ENCODE data around the gene EIF2S2.

EIF2S2 gene

GRCh38 chr20:34060970-34061369, 51.1 kb downstream of the EIF2S2 start:
- Histone ChIP-seq H3K36me3 (replicated peaks) (no peaks in the 10 kb centered on the region), H3K27me3 (ENCODE audit: low read depth) (no peaks in the 10 kb centered on the region), H3K4me3 (no peak overlapping the region), H3K9me3 (no peaks in the 10 kb centered on the region), H3K4me1 (no peaks in the 10 kb centered on the region)
- in situ Hi-C loops (cut with MboI; ENCODE audit: low sequenced_read_pairs), result loop anchor here (25.0 kb wide), 1 partner anchor 199 kb away; no protein-coding TSS in a partner anchor
- DNase-seq (ENCODE audit: low spot score in 2 of 2), result no peak

- no peaks in the 10 kb centered on the region for H3K4me1 ChIP-seq
- H3K4me3 ChIP-seq, result no peak overlapping the region
- DNase-seq (ENCODE audit: low spot score in 2 of 2), result no peak
- no peaks in the 10 kb centered on the region for H3K36me3 ChIP-seq (replicated peaks)
- no peaks in the 10 kb centered on the region for H3K27me3 ChIP-seq (ENCODE audit: low read depth)
- H3K9me3 ChIP-seq, result no peaks in the 10 kb centered on the region
- in situ Hi-C loops (cut with MboI; ENCODE audit: low sequenced_read_pairs), result loop anchor here (25.0 kb wide), 1 partner anchor 197 kb away; no protein-coding TSS in a partner anchor
These were observed 53.2 kb downstream of the EIF2S2 start for GRCh38 chr20:34058831-34059230.

GRCh38 chr20:34055290-34055689, 56.8 kb downstream of the EIF2S2 start:
- Histone ChIP-seq H3K27me3 (ENCODE audit: low read depth) (no peaks in the 10 kb centered on the region), H3K9me3 (no peaks in the 10 kb centered on the region), H3K4me1 (no peaks in the 10 kb centered on the region), H3K36me3 (replicated peaks) (no peaks in the 10 kb centered on the region), H3K4me3 (no peak overlapping the region)
- no peak for DNase-seq (ENCODE audit: low spot score in 2 of 2)
- in situ Hi-C loops (cut with MboI; ENCODE audit: low sequenced_read_pairs), result loop anchor here (25.0 kb wide), 1 partner anchor 193 kb away; no protein-coding TSS in a partner anchor

GRCh38 chr20:34052414-34052813, 59.6 kb downstream of the EIF2S2 start:
- in situ Hi-C loops (cut with MboI; ENCODE audit: low sequenced_read_pairs), result loop anchor here (25.0 kb wide), 1 partner anchor 190 kb away; no protein-coding TSS in a partner anchor
- no peak for DNase-seq (ENCODE audit: low spot score in 2 of 2)
- Histone ChIP-seq H3K9me3 (no peaks in the 10 kb centered on the region), H3K4me1 (no peaks in the 10 kb centered on the region; the same call in 1 of the 2 replicates), H3K36me3 (replicated peaks) (no peaks in the 10 kb centered on the region), H3K4me3 (no peak overlapping the region), H3K27me3 (ENCODE audit: low read depth) (no peaks in the 10 kb centered on the region)

GRCh38 chr20:34049897-34050695, 61.9 kb downstream of the EIF2S2 start:
- DNase-seq (ENCODE audit: low spot score in 2 of 2), result no peak
- H3K9me3 ChIP-seq, result no peaks in the 10 kb centered on the region
- H3K27me3 ChIP-seq (ENCODE audit: low read depth), result no peaks in the 10 kb centered on the region
- H3K4me1 ChIP-seq, result no peaks in the 10 kb centered on the region; the same call in 1 of the 2 replicates
- in situ Hi-C loops (cut with MboI; ENCODE audit: low sequenced_read_pairs), result loop anchor here (25.0 kb wide), 1 partner anchor 188 kb away; no protein-coding TSS in a partner anchor
- H3K36me3 ChIP-seq (replicated peaks), result 0 out of 2 replicates have a peak, but pooled peaks cover 3% of the 10 kb centered on the region
- H3K4me3 ChIP-seq, result no peak overlapping the region

- H3K4me1 ChIP-seq, result no peaks in the 10 kb centered on the region; the same call in 1 of the 2 replicates
- H3K27me3 ChIP-seq (ENCODE audit: low read depth), result no peaks in the 10 kb centered on the region
- H3K9me3 ChIP-seq, result no peaks in the 10 kb centered on the region
- in situ Hi-C loops (cut with MboI; ENCODE audit: low sequenced_read_pairs), result no loop called here
- H3K36me3 ChIP-seq (replicated peaks), result 0 out of 2 replicates have a peak, but pooled peaks cover 3% of the 10 kb centered on the region
- no peak overlapping the region for H3K4me3 ChIP-seq
- no peak for DNase-seq (ENCODE audit: low spot score in 2 of 2)
These were observed 62.7 kb downstream of the EIF2S2 start for GRCh38 chr20:34049389-34049788.

GRCh38 chr20:34047917-34048316, 64.1 kb downstream of the EIF2S2 start:
- in situ Hi-C loops (cut with MboI; ENCODE audit: low sequenced_read_pairs), result no loop called here
- no peak for DNase-seq (ENCODE audit: low spot score in 2 of 2)
- H3K36me3 ChIP-seq (replicated peaks), result 0 out of 2 replicates have a peak, but pooled peaks cover 3% of the 10 kb centered on the region
- H3K4me3 ChIP-seq, result no peak overlapping the region
- no peaks in the 10 kb centered on the region for H3K9me3 ChIP-seq
- H3K27me3 ChIP-seq (ENCODE audit: low read depth), result no peaks in the 10 kb centered on the region
- no peaks in the 10 kb centered on the region; the same call in 1 of the 2 replicates for H3K4me1 ChIP-seq

GRCh38 chr20:34047010-34047687, 64.9 kb downstream of the EIF2S2 start:
- Histone ChIP-seq H3K4me1 (no peaks in the 10 kb centered on the region; the same call in 1 of the 2 replicates), H3K27me3 (ENCODE audit: low read depth) (no peaks in the 10 kb centered on the region), H3K4me3 (no peak overlapping the region), H3K36me3 (replicated peaks) (0 out of 2 replicates have a peak, but pooled peaks cover 3% of the 10 kb centered on the region), H3K9me3 (no peaks in the 10 kb centered on the region)
- in situ Hi-C loops (cut with MboI; ENCODE audit: low sequenced_read_pairs), result no loop called here
- no peak for DNase-seq (ENCODE audit: low spot score in 2 of 2)

GRCh38 chr20:34045930-34046725, 65.9 kb downstream of the EIF2S2 start:
- in situ Hi-C loops (cut with MboI; ENCODE audit: low sequenced_read_pairs), result no loop called here
- H3K4me3 ChIP-seq, result no peak overlapping the region
- 0 out of 2 replicates have a peak, but pooled peaks cover 3% of the 10 kb centered on the region for H3K36me3 ChIP-seq (replicated peaks)
- H3K27me3 ChIP-seq (ENCODE audit: low read depth), result no peaks in the 10 kb centered on the region
- no peaks in the 10 kb centered on the region; the same call in 1 of the 2 replicates for H3K4me1 ChIP-seq
- no peaks in the 10 kb centered on the region for H3K9me3 ChIP-seq
- DNase-seq (ENCODE audit: low spot score in 2 of 2), result no peak

GRCh38 chr20:34045294-34045693, 66.7 kb downstream of the EIF2S2 start:
- H3K4me3 ChIP-seq, result no peak overlapping the region
- H3K4me1 ChIP-seq, result no peaks in the 10 kb centered on the region; the same call in 1 of the 2 replicates
- no peaks in the 10 kb centered on the region for H3K27me3 ChIP-seq (ENCODE audit: low read depth)
- DNase-seq (ENCODE audit: low spot score in 2 of 2), result no peak
- in situ Hi-C loops (cut with MboI; ENCODE audit: low sequenced_read_pairs), result no loop called here
- H3K36me3 ChIP-seq (replicated peaks), result 0 out of 2 replicates have a peak, but pooled peaks cover 3% of the 10 kb centered on the region
- no peaks in the 10 kb centered on the region for H3K9me3 ChIP-seq

- Histone ChIP-seq H3K36me3 (replicated peaks) (peaks cover 3% of the 10 kb centered on the region; the same call in 1 of the 2 replicates), H3K27me3 (ENCODE audit: low read depth) (no peaks in the 10 kb centered on the region), H3K9me3 (no peaks in the 10 kb centered on the region), H3K4me1 (0 out of 2 replicates have a peak, but pooled peaks cover 3% of the 10 kb centered on the region), H3K4me3 (no peak overlapping the region)
- no peak for DNase-seq (ENCODE audit: low spot score in 2 of 2)
- in situ Hi-C loops (cut with MboI; ENCODE audit: low sequenced_read_pairs), result no loop called here
These were observed 69.0 kb downstream of the EIF2S2 start for GRCh38 chr20:34043025-34043424.

GRCh38 chr20:34042262-34042661, 69.8 kb downstream of the EIF2S2 start:
- H3K4me3 ChIP-seq, result no peak overlapping the region
- no peaks in the 10 kb centered on the region for H3K27me3 ChIP-seq (ENCODE audit: low read depth)
- H3K4me1 ChIP-seq, result 0 out of 2 replicates have a peak, but pooled peaks cover 3% of the 10 kb centered on the region
- DNase-seq (ENCODE audit: low spot score in 2 of 2), result no peak
- in situ Hi-C loops (cut with MboI; ENCODE audit: low sequenced_read_pairs), result no loop called here
- peaks cover 3% of the 10 kb centered on the region; the same call in 1 of the 2 replicates for H3K36me3 ChIP-seq (replicated peaks)
- H3K9me3 ChIP-seq, result no peaks in the 10 kb centered on the region

- in situ Hi-C loops (cut with MboI; ENCODE audit: low sequenced_read_pairs), result no loop called here
- H3K4me3 ChIP-seq, result no peak overlapping the region
- no peak for DNase-seq (ENCODE audit: low spot score in 2 of 2)
- H3K27me3 ChIP-seq (ENCODE audit: low read depth), result no peaks in the 10 kb centered on the region
- 0 out of 2 replicates have a peak, but pooled peaks cover 4% of the 10 kb centered on the region for H3K4me1 ChIP-seq
- H3K9me3 ChIP-seq, result no peaks in the 10 kb centered on the region
- H3K36me3 ChIP-seq (replicated peaks), result no peaks in the 10 kb centered on the region; the same call in 1 of the 2 replicates
These were observed 70.8 kb downstream of the EIF2S2 start for GRCh38 chr20:34041226-34041625.

Data from HAP-1 (cell line).